ENCODE results near the gene CRIP3. TPM values are rescaled to one million over a fixed set of nuclear protein-coding genes. Genes with fewer than 3 reads are reported as not detected.

The CRIP3 gene
- total RNA-seq, 1 experiment from 2014 or later = 16.9 TPM

DNA sequence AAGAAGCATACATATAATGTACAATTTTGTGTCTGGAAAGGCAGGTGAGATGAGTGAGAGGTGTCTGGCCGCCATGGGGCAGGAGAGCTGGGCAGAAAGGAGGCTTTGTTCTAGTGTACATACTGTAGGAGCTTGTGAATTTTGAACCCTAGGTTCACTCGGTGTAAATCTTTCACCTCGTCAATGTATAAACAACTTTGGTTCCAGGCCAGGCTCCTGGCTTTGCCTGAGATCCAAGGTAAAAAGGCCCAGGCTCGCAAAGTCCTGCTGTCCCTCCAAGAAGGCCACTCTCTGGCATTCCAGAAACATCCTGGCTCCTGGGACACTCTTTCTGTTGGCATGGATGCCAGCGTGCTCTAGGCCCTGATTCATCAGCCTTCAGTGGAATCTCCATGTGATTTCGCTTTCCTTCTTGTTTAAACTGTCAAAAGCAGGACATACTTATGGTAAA, 17.7 kb downstream of the CRIP3 start:
- Histone ChIP-seq H2BK20ac (ENCODE audit: low read depth, low read length, poor library complexity, severe bottlenecking) (no peak overlapping the region), H3K14ac (ENCODE audit: insufficient read depth, low read length) (no peak overlapping the region)

More for the DNA sequence above, 17.7 kb downstream of the CRIP3 start:
- no peak overlapping the region for H2BK15ac ChIP-seq (ENCODE audit: low read depth, low read length)
- H2BK12ac ChIP-seq (ENCODE audit: insufficient read length, low read depth, low read length) = no peak overlapping the region
- no peak overlapping the region for H4K8ac ChIP-seq (replicated peaks; ENCODE audit: insufficient read length, low read depth, low read length)
- no peak overlapping the region for H3K4me2 ChIP-seq (ENCODE audit: insufficient read depth, insufficient read length, low read length)
- no peak overlapping the region for H3T11ph ChIP-seq (ENCODE audit: low read length)
- H3K4me1 Mint-ChIP-seq = peaks cover 10 to 17% of the 10 kb centered on the region in 2 experiments
- H3K27me3 Mint-ChIP-seq (ENCODE audit: low read depth) = peaks cover 8% of the 10 kb centered on the region
- no peak overlapping the region for H2BK5ac ChIP-seq (ENCODE audit: insufficient read length, low read length)
- no peak overlapping the region for H3K4ac ChIP-seq (ENCODE audit: low read depth, low read length)
- no peaks in the 10 kb centered on the region for H3K4me1 ChIP-seq (ENCODE audit: insufficient read depth, low read length)
- no peak overlapping the region for H3K56ac ChIP-seq (ENCODE audit: insufficient read length, low read depth, low read length)
- H3K9me3 ChIP-seq (ENCODE audit: control insufficient read depth, low read depth, low read length) = no peaks in the 10 kb centered on the region
- no peak overlapping the region for H4K91ac ChIP-seq (ENCODE audit: insufficient read length, low read depth, low read length)
- H2BK120ac ChIP-seq (ENCODE audit: low read depth, low read length, poor library complexity, severe bottlenecking) = no peak overlapping the region
- DNase-seq = no peak
- peaks cover 4% of the 10 kb centered on the region for H4K20me1 ChIP-seq (ENCODE audit: control insufficient read depth, insufficient read depth, insufficient read length)
- H3K9ac ChIP-seq (ENCODE audit: extremely low read depth, insufficient read length, low read length) = no peak overlapping the region
- H3K27me3 ChIP-seq (ENCODE audit: insufficient read depth, low read length) = no peaks in the 10 kb centered on the region
- no peak overlapping the region for H3K23ac ChIP-seq (ENCODE audit: insufficient read length, low read depth, low read length)
- H3K4me3 Mint-ChIP-seq = no peak overlapping the region
- H3K18ac ChIP-seq (ENCODE audit: insufficient read length, low read depth, low read length) = no peak overlapping the region
- no peaks in the 10 kb centered on the region for H3K79me2 ChIP-seq (ENCODE audit: insufficient read depth, low read length)
- no peak overlapping the region for H2AFZ ChIP-seq (ENCODE audit: low read length)
- WGBS (ENCODE audit: extremely low coverage, insufficient read length, low lambda C conversion rate) = no CpG with 5 or more reads among the region's 6 CpGs
- no peaks in the 10 kb centered on the region for H3K36me3 Mint-ChIP-seq (ENCODE audit: insufficient read depth in 1 of 3, low read depth in 3 of 3)
- H3K27ac Mint-ChIP-seq = no peak overlapping the region
- no peaks in the 10 kb centered on the region for H3K79me1 ChIP-seq (ENCODE audit: insufficient read depth, low read depth, low read length, poor library complexity, severe bottlenecking)
- H2AK5ac ChIP-seq (ENCODE audit: insufficient read length, low read length) = no peak overlapping the region
- no peak overlapping the region for H3K27ac ChIP-seq (ENCODE audit: insufficient read length, low read depth, low read length)
- no peaks in the 10 kb centered on the region for H3K23me2 ChIP-seq (ENCODE audit: insufficient read length, low read depth, low read length, poor library complexity, severe bottlenecking)
- H4K5ac ChIP-seq (ENCODE audit: insufficient read length, low read depth, low read length) = no peak overlapping the region
- H3K9me3 Mint-ChIP-seq = no peaks in the 10 kb centered on the region
- TF ChIP-seq, protein P1, sequence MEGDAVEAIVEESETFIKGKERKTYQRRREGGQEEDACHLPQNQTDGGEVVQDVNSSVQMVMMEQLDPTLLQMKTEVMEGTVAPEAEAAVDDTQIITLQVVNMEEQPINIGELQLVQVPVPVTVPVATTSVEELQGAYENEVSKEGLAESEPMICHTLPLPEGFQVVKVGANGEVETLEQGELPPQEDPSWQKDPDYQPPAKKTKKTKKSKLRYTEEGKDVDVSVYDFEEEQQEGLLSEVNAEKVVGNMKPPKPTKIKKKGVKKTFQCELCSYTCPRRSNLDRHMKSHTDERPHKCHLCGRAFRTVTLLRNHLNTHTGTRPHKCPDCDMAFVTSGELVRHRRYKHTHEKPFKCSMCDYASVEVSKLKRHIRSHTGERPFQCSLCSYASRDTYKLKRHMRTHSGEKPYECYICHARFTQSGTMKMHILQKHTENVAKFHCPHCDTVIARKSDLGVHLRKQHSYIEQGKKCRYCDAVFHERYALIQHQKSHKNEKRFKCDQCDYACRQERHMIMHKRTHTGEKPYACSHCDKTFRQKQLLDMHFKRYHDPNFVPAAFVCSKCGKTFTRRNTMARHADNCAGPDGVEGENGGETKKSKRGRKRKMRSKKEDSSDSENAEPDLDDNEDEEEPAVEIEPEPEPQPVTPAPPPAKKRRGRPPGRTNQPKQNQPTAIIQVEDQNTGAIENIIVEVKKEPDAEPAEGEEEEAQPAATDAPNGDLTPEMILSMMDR (conservative IDR thresholded peaks at IDR 0.05) = no peak

All from H9 (cell line).